Neural cell (in vitro differentiated cells): ENCODE measurements around the gene NEDD4L. TPM values are rescaled to one million over a fixed set of nuclear protein-coding genes. Genes with fewer than 3 reads are reported as not detected.

Experiments used
- H2AFZ ChIP-seq: fragments of 200-600, 300-800 bp; sonication (generic), shearing (Covaris generic); 2 replicates; pipeline ENCODE4 v1.6.0; 2014; ENCODE audit warnings: low read depth, mild to moderate bottlenecking, antibody characterized with exemption, low read length, moderate library complexity
- H3F3A ChIP-seq: fragments of 200-600 bp; shearing (Covaris generic); 2 replicates; pipeline ENCODE4 v1.6.1; 2016; ENCODE audit warnings: mild to moderate bottlenecking, moderate library complexity, mixed read lengths, antibody characterized with exemption, low read length; ENCODE audit not compliant: insufficient read depth, poor library complexity, severe bottlenecking
- H3K27ac ChIP-seq: fragments of 200-600, 300-800 bp; sonication (generic), shearing (Covaris generic); 2 replicates; pipeline ENCODE4 v1.5.1; 2014; ENCODE audit warnings: mild to moderate bottlenecking, low read length, moderate library complexity
- H3K27me3 ChIP-seq: fragments of 300-800, 200-600 bp; sonication (generic), shearing (Covaris generic); 2 replicates; pipeline ENCODE4 v1.6.0; 2014; ENCODE audit warnings: mild to moderate bottlenecking, low read depth, low read length, moderate library complexity; ENCODE audit not compliant: insufficient read depth
- H3K36me3 ChIP-seq: fragments of 300-800, 200-600 bp; sonication (generic), shearing (Covaris generic); 2 replicates; pipeline ENCODE4 v1.5.1; 2014; ENCODE audit warnings: mild to moderate bottlenecking, antibody characterized with exemption, low read length, moderate library complexity; ENCODE audit not compliant: insufficient read depth
- H3K4me2 ChIP-seq: fragments of 300-800, 200-600 bp; sonication (generic), shearing (Covaris generic); 2 replicates; pipeline ENCODE4 v1.6.0; 2014; ENCODE audit warnings: mild to moderate bottlenecking, low read length
- H3K4me3 ChIP-seq: fragments of 300-800, 200-600 bp; sonication (generic), shearing (Covaris generic); 2 replicates; pipeline ENCODE4 v1.5.1; 2014; ENCODE audit warnings: mild to moderate bottlenecking, low read length, moderate library complexity
- H3K79me2 ChIP-seq: fragments of 200-600 bp; shearing (Covaris generic); replicated peaks from 2 replicates; pipeline ENCODE4 v1.6.0; 2014; ENCODE audit warnings: mild to moderate bottlenecking, low read length, moderate library complexity; ENCODE audit not compliant: insufficient read depth
- H3K9ac ChIP-seq: fragments of 300-800, 200-600 bp; sonication (generic), shearing (Covaris generic); 2 replicates; pipeline ENCODE4 v1.6.1; 2016; ENCODE audit warnings: mild to moderate bottlenecking, low read length, mixed read lengths
- H3K9me2 ChIP-seq: fragments of 200-600 bp; shearing (Covaris generic); 2 replicates; pipeline ENCODE4 v1.6.1; 2016; ENCODE audit warnings: mild to moderate bottlenecking, low read length, mixed read lengths; ENCODE audit not compliant: insufficient read depth
- H3K9me3 ChIP-seq: fragments of 200-600, 300-800 bp; sonication (generic), shearing (Covaris generic); 2 replicates; pipeline ENCODE4 v1.6.1; 2016; ENCODE audit warnings: mild to moderate bottlenecking, mixed run types, low read length, moderate library complexity, mixed read lengths
- H4K20me1 ChIP-seq: fragments of 200-600 bp; shearing (Covaris generic); 2 replicates; pipeline ENCODE4 v1.6.1; 2016; ENCODE audit warnings: mild to moderate bottlenecking, mixed run types; ENCODE audit not compliant: insufficient read depth
- CTCF ChIP-seq: fragments of 450-650 bp; IDR thresholded peaks from 2 replicates; pipeline ENCODE4 v1.5.1; 2014; ENCODE audit warnings: antibody characterized with exemption, mild to moderate bottlenecking, moderate library complexity; ENCODE audit not compliant: poor library complexity, severe bottlenecking
- EP300 ChIP-seq: fragments of 450-650 bp; conservative IDR thresholded peaks from 2 replicates; pipeline ENCODE4 v1.6.1; 2014; ENCODE audit warnings: antibody characterized with exemption, mild to moderate bottlenecking, moderate library complexity; ENCODE audit not compliant: poor library complexity, severe bottlenecking
- EZH2 ChIP-seq: fragments of 200-600, 300-800 bp; shearing (Covaris generic), sonication (generic); IDR thresholded peaks from 2 replicates; pipeline ENCODE4 v1.6.1; 2014; ENCODE audit warnings: antibody characterized with exemption, low read length, borderline replicate concordance, mild to moderate bottlenecking; ENCODE audit not compliant: insufficient read depth, poor library complexity, severe bottlenecking
- MXI1 ChIP-seq: fragments of 450-650 bp; conservative IDR thresholded peaks from 2 replicates; pipeline ENCODE4 v1.6.1; 2014; ENCODE audit warnings: antibody characterized with exemption, mild to moderate bottlenecking; ENCODE audit not compliant: poor library complexity, severe bottlenecking
- POLR2AphosphoS5 ChIP-seq: IDR thresholded peaks from 2 replicates; pipeline ENCODE4 v1.6.1; 2012
- RAD21 ChIP-seq: fragments of 450-650 bp; conservative IDR thresholded peaks from 2 replicates; pipeline ENCODE4 v1.6.1; 2014; ENCODE audit warnings: antibody characterized with exemption, mild to moderate bottlenecking, moderate library complexity
- REST ChIP-seq: IDR thresholded peaks from 2 replicates; pipeline ENCODE4 v1.6.1; 2012; ENCODE audit warnings: borderline replicate concordance
- SMC3 ChIP-seq: fragments of 450-650 bp; conservative IDR thresholded peaks from 2 replicates; pipeline ENCODE4 v1.6.1; 2014; ENCODE audit warnings: antibody characterized with exemption, mild to moderate bottlenecking, moderate library complexity; ENCODE audit not compliant: poor library complexity
- TAF1 ChIP-seq: IDR thresholded peaks from 2 replicates; pipeline ENCODE4 v1.6.1; 2012; ENCODE audit warnings: low read depth
- polyA plus RNA-seq: library from polyadenylated mRNA; depleted of rRNA; stranded (reverse); fragments of >200 nt; gene quantifications from 2 replicates; pipeline ENCODE4 v1.2.3, GENCODE V29; 2014

NEDD4L gene
- polyA plus RNA-seq, 1 donor from 2014 or later, result 97.9 TPM

GRCh38 chr18:58354791-58355190, 310.8 kb downstream of the NEDD4L start:
- Histone ChIP-seq H3K9me3 (no peaks in the 10 kb centered on the region), H3K27ac (no peak overlapping the region), H3K9me2 (no peaks in the 10 kb centered on the region), H3K27me3 (no peaks in the 10 kb centered on the region), H3K4me3 (no peak overlapping the region), H3F3A (no peaks in the 10 kb centered on the region), H3K36me3 (peaks cover 6% of the 10 kb centered on the region), H3K9ac (no peak overlapping the region), H3K4me2 (no peak overlapping the region), H3K79me2 (no peaks in the 10 kb centered on the region), H2AFZ (no peak overlapping the region), H4K20me1 (no peaks in the 10 kb centered on the region)
- TF ChIP-seq MXI1 (no peak), REST (no peak), EP300 (no peak), TAF1 (no peak), CTCF (no peak), POLR2AphosphoS5 (no peak), RAD21 (no peak), EZH2 (no peak), SMC3 (no peak)

- peaks cover 6% of the 10 kb centered on the region for H3K36me3 ChIP-seq
- no peaks in the 10 kb centered on the region for H3F3A ChIP-seq
- H3K9ac ChIP-seq, result no peak overlapping the region
- H4K20me1 ChIP-seq, result no peaks in the 10 kb centered on the region
- H3K79me2 ChIP-seq, result no peaks in the 10 kb centered on the region
- H3K4me3 ChIP-seq, result no peak overlapping the region
- no peaks in the 10 kb centered on the region for H3K9me2 ChIP-seq
- no peak overlapping the region for H2AFZ ChIP-seq
- no peak overlapping the region for H3K4me2 ChIP-seq
- no peaks in the 10 kb centered on the region for H3K27me3 ChIP-seq
- H3K27ac ChIP-seq, result no peak overlapping the region
- no peaks in the 10 kb centered on the region for H3K9me3 ChIP-seq
- TF ChIP-seq REST (no peak), EZH2 (no peak), EP300 (no peak), POLR2AphosphoS5 (no peak), CTCF (no peak), SMC3 (no peak), TAF1 (no peak), RAD21 (no peak), MXI1 (no peak)
Observed at GRCh38 chr18:58355243-58355642, 311.2 kb downstream of the NEDD4L start.
